Neural cell (in vitro differentiated cells): Measurements from ENCODE around the gene FSIP1. TPM values are rescaled to one million over a fixed set of nuclear protein-coding genes. Genes with fewer than 3 reads are reported as not detected.
"Not testable (repeated sequence)": the region's sequence is repeated elsewhere in the genome, so short reads cannot be mapped to it uniquely, and the experiment has no call there.

Experiments
- H2AFZ ChIP-seq: fragments of 200-600, 300-800 bp; sonication (generic), shearing (Covaris generic); 2 replicates; pipeline ENCODE4 v1.6.0; 2014; ENCODE audit warnings: low read depth, mild to moderate bottlenecking, antibody characterized with exemption, low read length, moderate library complexity
- H3F3A ChIP-seq: fragments of 200-600 bp; shearing (Covaris generic); 2 replicates; pipeline ENCODE4 v1.6.1; 2016; ENCODE audit warnings: mild to moderate bottlenecking, moderate library complexity, mixed read lengths, antibody characterized with exemption, low read length; ENCODE audit not compliant: insufficient read depth, poor library complexity, severe bottlenecking
- H3K27ac ChIP-seq: fragments of 200-600, 300-800 bp; sonication (generic), shearing (Covaris generic); 2 replicates; pipeline ENCODE4 v1.5.1; 2014; ENCODE audit warnings: mild to moderate bottlenecking, low read length, moderate library complexity
- H3K27me3 ChIP-seq: fragments of 300-800, 200-600 bp; sonication (generic), shearing (Covaris generic); 2 replicates; pipeline ENCODE4 v1.6.0; 2014; ENCODE audit warnings: mild to moderate bottlenecking, low read depth, low read length, moderate library complexity; ENCODE audit not compliant: insufficient read depth
- H3K36me3 ChIP-seq: fragments of 300-800, 200-600 bp; sonication (generic), shearing (Covaris generic); 2 replicates; pipeline ENCODE4 v1.5.1; 2014; ENCODE audit warnings: mild to moderate bottlenecking, antibody characterized with exemption, low read length, moderate library complexity; ENCODE audit not compliant: insufficient read depth
- H3K4me2 ChIP-seq: fragments of 300-800, 200-600 bp; sonication (generic), shearing (Covaris generic); 2 replicates; pipeline ENCODE4 v1.6.0; 2014; ENCODE audit warnings: mild to moderate bottlenecking, low read length
- H3K4me3 ChIP-seq: fragments of 300-800, 200-600 bp; sonication (generic), shearing (Covaris generic); 2 replicates; pipeline ENCODE4 v1.5.1; 2014; ENCODE audit warnings: mild to moderate bottlenecking, low read length, moderate library complexity
- H3K79me2 ChIP-seq: fragments of 200-600 bp; shearing (Covaris generic); replicated peaks from 2 replicates; pipeline ENCODE4 v1.6.0; 2014; ENCODE audit warnings: mild to moderate bottlenecking, low read length, moderate library complexity; ENCODE audit not compliant: insufficient read depth
- H3K9ac ChIP-seq: fragments of 300-800, 200-600 bp; sonication (generic), shearing (Covaris generic); 2 replicates; pipeline ENCODE4 v1.6.1; 2016; ENCODE audit warnings: mild to moderate bottlenecking, low read length, mixed read lengths
- H3K9me2 ChIP-seq: fragments of 200-600 bp; shearing (Covaris generic); 2 replicates; pipeline ENCODE4 v1.6.1; 2016; ENCODE audit warnings: mild to moderate bottlenecking, low read length, mixed read lengths; ENCODE audit not compliant: insufficient read depth
- H3K9me3 ChIP-seq: fragments of 200-600, 300-800 bp; sonication (generic), shearing (Covaris generic); 2 replicates; pipeline ENCODE4 v1.6.1; 2016; ENCODE audit warnings: mild to moderate bottlenecking, mixed run types, low read length, moderate library complexity, mixed read lengths
- H4K20me1 ChIP-seq: fragments of 200-600 bp; shearing (Covaris generic); 2 replicates; pipeline ENCODE4 v1.6.1; 2016; ENCODE audit warnings: mild to moderate bottlenecking, mixed run types; ENCODE audit not compliant: insufficient read depth
- EP300 ChIP-seq: fragments of 450-650 bp; conservative IDR thresholded peaks from 2 replicates; pipeline ENCODE4 v1.6.1; 2014; ENCODE audit warnings: antibody characterized with exemption, mild to moderate bottlenecking, moderate library complexity; ENCODE audit not compliant: poor library complexity, severe bottlenecking
- EZH2 ChIP-seq: fragments of 200-600, 300-800 bp; shearing (Covaris generic), sonication (generic); IDR thresholded peaks from 2 replicates; pipeline ENCODE4 v1.6.1; 2014; ENCODE audit warnings: antibody characterized with exemption, low read length, borderline replicate concordance, mild to moderate bottlenecking; ENCODE audit not compliant: insufficient read depth, poor library complexity, severe bottlenecking
- MXI1 ChIP-seq: fragments of 450-650 bp; conservative IDR thresholded peaks from 2 replicates; pipeline ENCODE4 v1.6.1; 2014; ENCODE audit warnings: antibody characterized with exemption, mild to moderate bottlenecking; ENCODE audit not compliant: poor library complexity, severe bottlenecking
- POLR2AphosphoS5 ChIP-seq: IDR thresholded peaks from 2 replicates; pipeline ENCODE4 v1.6.1; 2012
- RAD21 ChIP-seq: fragments of 450-650 bp; conservative IDR thresholded peaks from 2 replicates; pipeline ENCODE4 v1.6.1; 2014; ENCODE audit warnings: antibody characterized with exemption, mild to moderate bottlenecking, moderate library complexity
- SMC3 ChIP-seq: fragments of 450-650 bp; conservative IDR thresholded peaks from 2 replicates; pipeline ENCODE4 v1.6.1; 2014; ENCODE audit warnings: antibody characterized with exemption, mild to moderate bottlenecking, moderate library complexity; ENCODE audit not compliant: poor library complexity
- TAF1 ChIP-seq: IDR thresholded peaks from 2 replicates; pipeline ENCODE4 v1.6.1; 2012; ENCODE audit warnings: low read depth
- polyA plus RNA-seq: library from polyadenylated mRNA; depleted of rRNA; stranded (reverse); fragments of >200 nt; gene quantifications from 2 replicates; pipeline ENCODE4 v1.2.3, GENCODE V29; 2014
- TF ChIP-seq, protein P1 (sequence below): IDR thresholded peaks from 2 replicates; pipeline ENCODE4 v1.6.1; 2012; ENCODE audit warnings: borderline replicate concordance
- TF ChIP-seq, protein P2 (sequence below): fragments of 450-650 bp; IDR thresholded peaks from 2 replicates; pipeline ENCODE4 v1.5.1; 2014; ENCODE audit warnings: antibody characterized with exemption, mild to moderate bottlenecking, moderate library complexity; ENCODE audit not compliant: poor library complexity, severe bottlenecking

FSIP1 gene
- polyA plus RNA-seq, 1 donor from 2014 or later: 3.8 TPM

DNA sequence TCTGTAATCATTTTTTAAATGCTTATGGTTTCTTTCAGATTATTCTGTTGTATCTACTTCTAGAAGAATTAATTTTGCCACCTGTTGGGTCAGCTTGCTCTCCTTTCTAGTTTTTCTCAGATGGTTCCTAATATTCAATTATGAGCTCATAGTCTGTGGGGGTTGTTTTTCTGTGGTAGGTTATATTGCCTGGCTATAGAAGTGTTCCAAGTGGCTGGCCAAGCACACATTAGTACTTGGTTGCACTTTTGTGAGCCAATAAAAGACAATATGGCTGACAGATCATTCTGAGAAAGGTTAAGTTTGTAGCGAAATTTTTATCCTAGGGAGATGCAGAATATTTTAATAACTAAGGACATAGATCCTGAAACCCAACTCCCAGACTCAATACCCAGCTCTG is 31.8 kb upstream of the FSIP1 start:
- no peak for TF ChIP-seq EP300
- no peak for TF ChIP-seq MXI1
- TF ChIP-seq, protein P1, sequence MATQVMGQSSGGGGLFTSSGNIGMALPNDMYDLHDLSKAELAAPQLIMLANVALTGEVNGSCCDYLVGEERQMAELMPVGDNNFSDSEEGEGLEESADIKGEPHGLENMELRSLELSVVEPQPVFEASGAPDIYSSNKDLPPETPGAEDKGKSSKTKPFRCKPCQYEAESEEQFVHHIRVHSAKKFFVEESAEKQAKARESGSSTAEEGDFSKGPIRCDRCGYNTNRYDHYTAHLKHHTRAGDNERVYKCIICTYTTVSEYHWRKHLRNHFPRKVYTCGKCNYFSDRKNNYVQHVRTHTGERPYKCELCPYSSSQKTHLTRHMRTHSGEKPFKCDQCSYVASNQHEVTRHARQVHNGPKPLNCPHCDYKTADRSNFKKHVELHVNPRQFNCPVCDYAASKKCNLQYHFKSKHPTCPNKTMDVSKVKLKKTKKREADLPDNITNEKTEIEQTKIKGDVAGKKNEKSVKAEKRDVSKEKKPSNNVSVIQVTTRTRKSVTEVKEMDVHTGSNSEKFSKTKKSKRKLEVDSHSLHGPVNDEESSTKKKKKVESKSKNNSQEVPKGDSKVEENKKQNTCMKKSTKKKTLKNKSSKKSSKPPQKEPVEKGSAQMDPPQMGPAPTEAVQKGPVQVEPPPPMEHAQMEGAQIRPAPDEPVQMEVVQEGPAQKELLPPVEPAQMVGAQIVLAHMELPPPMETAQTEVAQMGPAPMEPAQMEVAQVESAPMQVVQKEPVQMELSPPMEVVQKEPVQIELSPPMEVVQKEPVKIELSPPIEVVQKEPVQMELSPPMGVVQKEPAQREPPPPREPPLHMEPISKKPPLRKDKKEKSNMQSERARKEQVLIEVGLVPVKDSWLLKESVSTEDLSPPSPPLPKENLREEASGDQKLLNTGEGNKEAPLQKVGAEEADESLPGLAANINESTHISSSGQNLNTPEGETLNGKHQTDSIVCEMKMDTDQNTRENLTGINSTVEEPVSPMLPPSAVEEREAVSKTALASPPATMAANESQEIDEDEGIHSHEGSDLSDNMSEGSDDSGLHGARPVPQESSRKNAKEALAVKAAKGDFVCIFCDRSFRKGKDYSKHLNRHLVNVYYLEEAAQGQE: no peak
- TF ChIP-seq SMC3: no peak
- TF ChIP-seq POLR2AphosphoS5: no peak
- TF ChIP-seq TAF1: no peak
- TF ChIP-seq, protein P2, sequence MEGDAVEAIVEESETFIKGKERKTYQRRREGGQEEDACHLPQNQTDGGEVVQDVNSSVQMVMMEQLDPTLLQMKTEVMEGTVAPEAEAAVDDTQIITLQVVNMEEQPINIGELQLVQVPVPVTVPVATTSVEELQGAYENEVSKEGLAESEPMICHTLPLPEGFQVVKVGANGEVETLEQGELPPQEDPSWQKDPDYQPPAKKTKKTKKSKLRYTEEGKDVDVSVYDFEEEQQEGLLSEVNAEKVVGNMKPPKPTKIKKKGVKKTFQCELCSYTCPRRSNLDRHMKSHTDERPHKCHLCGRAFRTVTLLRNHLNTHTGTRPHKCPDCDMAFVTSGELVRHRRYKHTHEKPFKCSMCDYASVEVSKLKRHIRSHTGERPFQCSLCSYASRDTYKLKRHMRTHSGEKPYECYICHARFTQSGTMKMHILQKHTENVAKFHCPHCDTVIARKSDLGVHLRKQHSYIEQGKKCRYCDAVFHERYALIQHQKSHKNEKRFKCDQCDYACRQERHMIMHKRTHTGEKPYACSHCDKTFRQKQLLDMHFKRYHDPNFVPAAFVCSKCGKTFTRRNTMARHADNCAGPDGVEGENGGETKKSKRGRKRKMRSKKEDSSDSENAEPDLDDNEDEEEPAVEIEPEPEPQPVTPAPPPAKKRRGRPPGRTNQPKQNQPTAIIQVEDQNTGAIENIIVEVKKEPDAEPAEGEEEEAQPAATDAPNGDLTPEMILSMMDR: no peak
- TF ChIP-seq RAD21: no peak
- TF ChIP-seq EZH2: no peak

DNA sequence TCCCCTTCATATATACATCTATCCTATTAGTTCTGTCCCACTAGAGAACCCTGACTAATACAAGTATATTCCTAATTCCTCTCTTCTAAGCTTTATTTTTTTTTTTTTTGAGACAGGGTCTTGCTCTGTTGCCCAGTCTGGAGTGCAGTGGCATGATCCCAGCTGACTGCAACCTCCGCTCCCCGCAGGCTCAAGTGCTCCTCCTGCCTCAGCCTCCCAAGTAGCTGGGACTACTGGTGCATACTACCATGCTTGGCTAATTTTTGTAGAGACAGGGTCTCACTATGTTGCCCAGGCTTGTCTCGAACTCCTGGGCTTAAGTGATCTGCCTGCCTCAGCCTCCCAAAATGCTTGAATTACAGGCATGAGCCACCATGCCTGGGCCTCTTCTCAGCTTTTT is 30.0 kb upstream of the FSIP1 start:
- H4K20me1 ChIP-seq, H3F3A ChIP-seq, H3K9me3 ChIP-seq, H3K9me2 ChIP-seq, H3K27me3 ChIP-seq, H3K36me3 ChIP-seq, H3K4me3 ChIP-seq, H3K4me2 ChIP-seq, H3K79me2 ChIP-seq, H2AFZ ChIP-seq, H3K9ac ChIP-seq, H3K27ac ChIP-seq: not testable (repeated sequence)

More for the DNA sequence above, 31.8 kb upstream of the FSIP1 start:
- Histone ChIP-seq H3K4me3 (no peak overlapping the region), H4K20me1 (no peaks in the 10 kb centered on the region), H3K36me3 (no peaks in the 10 kb centered on the region), H3K4me2 (no peak overlapping the region), H3K9me2 (no peaks in the 10 kb centered on the region), H3K27me3 (no peaks in the 10 kb centered on the region), H2AFZ (no peak overlapping the region), H3F3A (no peaks in the 10 kb centered on the region), H3K9ac (no peak overlapping the region), H3K27ac (no peak overlapping the region), H3K9me3 (no peaks in the 10 kb centered on the region), H3K79me2 (no peaks in the 10 kb centered on the region)

DNA sequence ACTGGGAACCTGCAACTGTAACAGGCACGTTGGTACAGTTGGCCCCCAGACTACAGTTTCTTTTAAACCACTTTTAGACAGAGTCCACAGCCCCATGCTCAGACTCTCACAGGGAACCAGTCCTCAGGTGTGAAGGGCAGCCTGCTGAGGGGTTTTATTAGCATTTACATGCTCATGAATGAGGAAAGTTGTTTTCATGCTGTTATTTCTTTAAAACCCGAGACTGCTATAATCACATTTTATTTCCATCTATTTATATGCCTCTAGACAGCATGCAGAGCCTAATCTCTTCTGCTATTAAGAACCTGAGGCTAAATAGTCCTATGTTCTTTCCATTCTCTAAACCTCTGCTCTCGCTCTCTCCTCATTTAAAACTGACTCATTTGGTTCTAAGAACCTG is 26.3 kb upstream of the FSIP1 start:
- Histone ChIP-seq H3K4me3 (no peak overlapping the region), H3K27me3 (no peaks in the 10 kb centered on the region), H3K9ac (no peak overlapping the region), H3K27ac (no peak overlapping the region), H3F3A (no peaks in the 10 kb centered on the region), H3K36me3 (no peaks in the 10 kb centered on the region), H4K20me1 (no peaks in the 10 kb centered on the region), H3K79me2 (no peaks in the 10 kb centered on the region), H3K9me2 (no peaks in the 10 kb centered on the region), H3K9me3 (no peaks in the 10 kb centered on the region), H2AFZ (no peak overlapping the region), H3K4me2 (no peak overlapping the region)
- TF ChIP-seq, protein P1: no peak
- TF ChIP-seq, protein P2: no peak
- TF ChIP-seq SMC3 (no peak), TAF1 (no peak), MXI1 (no peak), POLR2AphosphoS5 (no peak), EZH2 (no peak), EP300 (no peak)
